Globus pallidus (tissue), 1 donor: ENCODE results near the gene RBFOX1.

Experiments used
- DNase-seq: peaks from one replicate; pipeline ENCODE4 v3.0.0-alpha.2; 2015; ENCODE audit warnings: low spot score

Gene RBFOX1

DNA sequence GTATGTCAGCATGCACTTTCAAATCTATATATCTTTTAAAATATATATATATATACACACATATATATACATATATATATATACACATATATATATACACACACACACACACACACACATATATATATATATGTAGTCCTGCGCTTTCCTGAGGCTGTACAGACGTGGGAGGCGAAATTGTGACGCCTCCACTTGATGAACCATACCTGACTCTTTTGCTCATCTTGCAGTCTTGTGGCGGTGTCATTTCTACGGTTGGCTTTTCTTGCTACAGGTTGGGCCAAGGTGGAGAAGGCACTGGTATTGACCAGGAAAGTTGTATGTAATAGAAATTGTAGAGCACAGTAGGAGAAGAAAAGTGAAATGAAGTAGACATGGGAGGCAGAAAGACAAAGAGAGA is 88.2 kb downstream of the RBFOX1 start:
- DNase-seq: no peak

DNA sequence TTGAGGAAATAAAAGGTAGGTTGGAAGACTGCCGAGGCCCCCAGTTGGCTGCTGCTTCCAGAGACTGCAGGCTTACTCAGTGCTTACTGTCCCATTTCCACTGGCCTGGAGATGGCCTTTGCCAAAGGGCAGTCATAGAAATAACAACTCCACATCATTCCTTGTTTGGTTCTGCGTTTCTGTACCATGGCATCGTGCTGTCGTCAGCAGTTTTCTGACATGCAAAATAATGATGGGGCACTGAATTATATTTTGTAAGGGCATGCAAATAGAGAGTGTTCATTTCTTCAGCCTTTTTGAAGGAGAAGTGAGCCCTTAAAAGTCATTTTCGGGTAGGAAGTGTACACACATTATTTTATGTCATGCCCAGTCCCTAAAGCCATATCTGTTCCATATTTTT is 88.9 kb downstream of the RBFOX1 start:
- DNase-seq: no peak

DNA sequence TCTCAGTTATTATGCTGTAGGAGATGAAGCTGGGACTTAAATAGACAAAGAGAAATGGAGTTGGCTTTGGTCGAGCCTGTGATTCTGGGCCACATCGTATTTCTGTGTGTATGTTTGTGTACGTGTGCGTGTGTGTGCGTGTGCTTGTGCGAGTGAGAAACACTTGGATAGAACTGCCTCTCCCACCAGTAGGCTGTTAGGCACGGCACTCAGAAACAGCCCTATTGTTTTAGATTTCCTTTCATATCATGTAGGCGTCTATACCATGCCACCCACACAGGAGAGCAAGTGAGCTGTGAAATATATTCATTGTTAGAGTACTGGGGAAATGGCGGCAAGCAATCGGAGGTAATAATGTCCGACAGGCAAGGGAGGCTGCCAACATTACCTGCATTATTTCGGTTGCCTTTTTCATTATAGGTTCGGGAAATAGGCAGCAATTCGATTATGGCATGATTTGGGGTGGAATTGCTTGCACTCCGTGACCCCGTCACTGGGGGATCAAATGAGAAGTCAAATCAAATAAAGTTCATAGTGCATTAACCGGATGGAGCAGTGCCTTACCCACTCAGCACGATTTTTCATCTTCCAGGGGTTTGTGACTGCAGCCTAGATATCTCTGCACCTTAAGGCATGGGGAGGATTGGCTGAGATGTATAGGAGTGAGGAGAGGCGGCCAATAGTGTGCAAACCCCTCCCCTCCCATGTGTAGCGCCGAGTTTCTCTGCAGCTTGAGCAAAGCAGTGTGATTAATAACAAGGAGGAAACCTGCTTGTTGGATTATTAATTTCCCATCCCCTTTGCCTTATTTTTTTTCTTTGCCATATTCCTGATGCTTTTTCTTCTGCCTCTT is 89.6 kb downstream of the RBFOX1 start:
- no peak for DNase-seq

DNA sequence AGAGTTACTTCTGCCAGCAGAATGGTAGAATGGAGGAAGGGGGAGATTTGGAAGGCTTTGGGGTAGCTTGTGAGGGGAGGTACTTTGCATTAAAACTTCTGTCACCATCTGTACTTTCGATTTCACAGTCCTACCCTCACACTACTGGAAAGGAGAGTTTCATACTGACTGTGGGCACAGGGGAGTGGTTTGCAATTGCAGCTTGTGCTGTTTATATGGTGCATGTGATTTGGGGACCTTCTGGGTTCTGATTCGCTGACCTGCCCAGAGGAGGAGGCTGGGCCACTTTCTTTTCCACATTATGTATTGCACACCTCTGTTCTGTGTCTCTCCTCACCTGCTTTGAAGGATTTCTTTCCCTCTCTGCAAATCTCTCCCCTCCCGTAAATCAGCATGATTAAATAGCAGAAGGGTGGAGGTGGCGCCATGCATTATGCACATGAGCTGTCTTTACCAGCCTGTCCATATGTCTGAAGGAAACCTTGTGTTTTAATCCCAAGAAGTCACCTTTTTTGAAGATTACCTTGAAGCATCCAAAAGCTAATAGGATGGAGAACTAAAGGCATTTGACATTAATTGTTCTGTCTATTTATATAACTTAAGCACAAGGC is 90.9 kb downstream of the RBFOX1 start:
- DNase-seq: no peak

DNA sequence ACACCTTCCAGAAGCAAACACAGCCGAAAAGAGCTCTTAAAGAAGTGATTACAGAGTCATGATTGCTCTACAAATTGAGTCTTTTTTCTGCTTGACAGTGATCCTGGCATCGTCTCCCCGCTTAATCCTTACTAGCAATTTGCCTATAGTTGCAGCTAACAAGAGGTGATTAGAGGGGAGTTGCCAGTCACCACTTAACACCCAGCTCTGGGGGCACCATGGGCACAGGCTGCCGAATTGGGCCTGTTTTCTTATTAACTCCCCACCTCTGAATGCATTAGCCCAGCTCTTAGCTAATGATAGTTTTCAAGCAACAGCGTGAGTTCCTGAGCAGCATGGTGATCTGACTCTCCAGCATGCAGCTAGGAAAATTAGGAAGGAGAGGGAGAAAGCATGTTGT is 93.5 kb downstream of the RBFOX1 start:
- no peak for DNase-seq

DNA sequence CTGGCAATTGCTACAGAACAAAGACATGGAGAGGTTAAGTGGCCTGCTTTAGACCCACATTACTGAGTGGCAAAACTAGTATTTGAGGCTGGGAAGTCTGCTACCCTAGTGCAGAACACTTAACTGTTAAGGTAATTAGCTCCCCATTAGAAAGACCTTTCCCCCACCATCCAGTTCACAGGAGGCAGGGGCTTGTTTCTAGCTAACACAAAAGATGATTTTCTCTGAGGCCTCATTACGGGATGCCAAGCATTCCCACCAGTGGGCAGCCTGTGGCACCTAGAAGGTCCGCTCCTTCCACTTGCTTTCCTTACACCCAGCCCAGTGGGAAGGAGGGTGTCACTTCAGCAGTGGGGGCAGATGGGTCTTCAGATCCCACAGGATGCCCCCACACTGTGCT is 99.1 kb downstream of the RBFOX1 start:
- DNase-seq: no peak

DNA sequence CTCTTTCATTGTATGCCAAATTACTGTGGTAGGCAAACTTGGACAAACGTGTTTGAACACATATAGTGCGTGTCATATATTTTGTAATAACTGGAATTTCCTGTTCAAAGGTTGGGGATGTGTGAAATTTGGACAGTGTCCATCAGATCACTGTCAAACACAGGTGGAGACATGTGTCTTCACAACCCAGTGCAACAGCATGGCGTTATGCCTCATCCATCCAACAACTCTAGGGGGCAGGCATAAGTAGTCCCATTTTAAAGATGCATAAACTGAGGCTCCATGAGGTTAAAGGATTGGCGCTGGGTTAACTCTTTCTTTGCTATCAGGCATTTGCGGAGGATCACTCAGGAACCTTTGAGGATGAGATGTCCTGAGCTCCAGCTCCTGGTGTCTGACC is 103.7 kb downstream of the RBFOX1 start:
- no peak for DNase-seq

DNA sequence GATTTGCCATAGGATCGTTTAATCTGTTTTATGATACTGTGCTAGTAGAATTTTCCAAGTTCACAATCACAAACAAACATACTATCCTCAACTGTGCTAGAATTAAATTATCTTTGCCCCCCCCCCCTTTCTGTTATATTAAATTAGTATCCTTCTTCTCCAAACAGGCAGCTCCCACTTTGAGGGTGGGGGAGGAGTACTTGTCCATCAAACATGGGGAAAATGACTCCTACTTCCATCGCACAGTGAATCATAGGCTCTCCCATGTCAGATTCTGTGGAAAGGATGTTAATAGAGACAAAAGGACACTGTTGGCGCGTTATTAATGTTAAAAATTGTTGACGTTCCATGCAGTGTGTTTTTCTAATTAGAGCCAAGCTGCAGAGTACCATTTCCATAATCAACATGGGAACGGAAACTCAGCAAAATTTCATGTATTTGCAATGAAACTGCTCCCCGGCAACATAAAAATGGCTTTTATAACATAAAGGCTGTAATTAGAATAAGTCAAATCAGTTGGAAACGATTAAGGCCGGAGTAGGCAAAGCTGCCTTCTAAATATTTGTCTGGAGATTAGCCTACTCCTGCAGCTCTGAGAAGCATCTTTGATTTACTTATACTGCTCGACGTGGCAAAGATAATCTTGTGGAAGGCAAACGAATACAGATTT is 104.6 kb downstream of the RBFOX1 start:
- no peak for DNase-seq

DNA sequence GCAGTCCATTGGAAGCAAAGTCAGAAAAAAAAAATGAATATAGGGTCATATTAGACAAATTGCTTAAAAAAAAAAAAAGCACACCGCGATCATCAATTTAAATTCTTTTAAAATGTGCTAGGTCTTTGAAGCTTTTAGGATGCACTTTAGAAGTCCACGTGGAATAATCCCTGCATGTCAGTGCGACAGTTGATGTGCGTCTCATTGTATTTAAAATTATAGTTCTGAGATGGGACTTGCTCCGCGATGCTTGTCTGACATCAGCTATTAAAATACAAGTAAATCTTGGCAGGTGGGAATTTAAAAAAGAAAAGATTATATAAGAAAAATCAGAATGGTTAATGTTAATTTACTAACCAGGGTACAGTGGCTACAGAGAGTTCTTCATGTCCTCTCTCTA is 105.2 kb downstream of the RBFOX1 start:
- no peak for DNase-seq

DNA sequence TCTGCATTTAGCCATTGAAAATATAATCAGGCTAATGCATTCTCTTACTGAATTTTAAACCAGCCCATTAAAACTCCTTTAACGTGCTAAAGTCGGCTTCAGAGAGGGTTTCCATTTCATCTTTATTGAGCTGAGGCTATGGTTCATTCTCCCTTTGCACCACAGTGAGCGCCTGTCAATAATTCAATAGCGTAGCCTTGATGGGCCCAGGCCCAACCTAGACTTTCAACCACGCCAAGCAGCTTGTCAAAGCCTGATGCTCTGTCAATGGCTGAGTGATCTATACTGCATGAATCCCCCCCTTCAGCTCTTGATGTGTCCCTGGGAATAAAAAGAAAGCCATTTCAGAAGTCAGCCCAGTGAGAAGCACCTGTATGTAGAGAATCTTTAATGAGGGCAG is 106.0 kb downstream of the RBFOX1 start:
- no peak for DNase-seq

DNA sequence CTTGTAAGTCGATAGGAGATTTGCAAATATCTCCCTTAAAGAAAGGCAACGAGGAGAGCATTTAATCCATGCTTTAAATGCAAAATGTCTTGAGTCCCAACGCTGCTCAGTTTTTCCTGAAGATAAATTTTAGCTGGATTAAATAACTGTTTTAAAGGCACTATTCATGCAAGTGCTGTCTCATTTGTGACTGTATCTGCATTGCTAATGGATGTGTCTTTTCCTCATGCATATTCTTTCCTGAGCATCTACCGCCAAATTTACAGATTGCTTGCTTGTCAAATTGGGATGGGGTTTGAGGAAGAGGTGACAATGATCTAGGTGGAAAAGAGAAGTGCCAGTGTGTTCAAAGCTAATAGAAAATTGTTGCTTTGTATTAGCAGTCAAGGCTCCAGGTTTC is 106.9 kb downstream of the RBFOX1 start:
- no peak for DNase-seq

DNA sequence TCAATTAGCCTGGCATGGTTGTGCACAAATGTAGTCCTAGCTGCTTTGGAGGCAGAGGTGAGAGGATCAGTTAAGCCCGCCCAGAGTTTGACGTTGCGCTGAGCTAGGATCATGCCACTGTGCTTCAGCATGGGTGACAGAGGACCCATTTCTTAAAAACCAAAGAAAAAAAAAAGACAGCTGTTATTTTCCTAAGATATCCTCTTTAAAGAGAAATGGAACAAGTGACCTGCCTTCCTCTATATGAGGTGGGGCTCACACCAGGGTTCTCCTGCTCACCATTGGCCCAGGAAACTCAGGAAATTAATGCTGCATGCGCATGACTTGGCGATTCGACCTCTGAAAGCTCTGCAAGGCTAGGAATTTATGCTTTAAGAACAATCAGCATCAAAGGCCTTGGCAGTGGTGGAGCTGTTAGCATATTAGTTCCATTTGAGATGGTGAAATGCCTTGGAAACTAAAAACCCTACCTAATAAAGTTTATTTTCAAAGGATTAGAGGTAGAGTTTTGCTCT is 108.3 kb downstream of the RBFOX1 start:
- no peak for DNase-seq

DNA sequence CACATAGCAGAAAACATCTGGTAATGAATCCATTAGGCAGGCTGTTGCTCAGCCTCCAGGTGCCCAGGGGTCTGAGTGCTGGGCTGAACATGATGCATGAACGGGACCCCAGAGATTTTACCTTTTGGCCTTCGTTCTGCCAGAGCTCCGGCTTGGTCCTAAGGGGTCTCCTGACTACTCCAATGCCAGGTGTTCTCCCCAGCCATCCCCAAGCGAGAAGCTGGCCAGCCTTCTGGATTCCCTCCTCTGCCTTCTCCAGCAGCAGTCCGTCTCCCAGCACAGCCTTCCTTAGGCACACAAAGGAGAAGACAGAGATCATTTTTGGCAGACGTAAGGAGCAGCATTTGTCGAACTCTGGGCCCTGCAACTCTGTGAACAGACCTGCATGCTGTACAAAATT is 109.4 kb downstream of the RBFOX1 start:
- DNase-seq: no peak

DNA sequence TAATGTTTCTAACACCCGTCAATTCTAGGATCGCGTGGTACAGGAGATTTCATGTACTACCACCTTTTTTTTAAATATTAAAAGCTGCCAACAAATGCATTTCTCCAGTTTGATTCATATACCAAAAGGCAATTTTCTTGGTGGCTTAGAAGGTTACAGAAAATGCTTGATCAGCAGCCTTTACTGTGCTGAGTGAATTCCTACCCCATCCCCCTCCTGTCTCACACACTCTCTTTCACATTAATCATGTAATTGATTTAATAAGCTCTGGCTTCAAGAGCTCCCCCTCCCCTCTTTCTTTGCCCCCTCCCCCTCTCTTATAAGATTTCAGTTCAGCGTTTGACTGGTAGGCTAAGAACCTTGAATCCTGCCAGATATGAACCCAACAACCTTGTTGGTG is 110.5 kb downstream of the RBFOX1 start:
- DNase-seq: no peak

DNA sequence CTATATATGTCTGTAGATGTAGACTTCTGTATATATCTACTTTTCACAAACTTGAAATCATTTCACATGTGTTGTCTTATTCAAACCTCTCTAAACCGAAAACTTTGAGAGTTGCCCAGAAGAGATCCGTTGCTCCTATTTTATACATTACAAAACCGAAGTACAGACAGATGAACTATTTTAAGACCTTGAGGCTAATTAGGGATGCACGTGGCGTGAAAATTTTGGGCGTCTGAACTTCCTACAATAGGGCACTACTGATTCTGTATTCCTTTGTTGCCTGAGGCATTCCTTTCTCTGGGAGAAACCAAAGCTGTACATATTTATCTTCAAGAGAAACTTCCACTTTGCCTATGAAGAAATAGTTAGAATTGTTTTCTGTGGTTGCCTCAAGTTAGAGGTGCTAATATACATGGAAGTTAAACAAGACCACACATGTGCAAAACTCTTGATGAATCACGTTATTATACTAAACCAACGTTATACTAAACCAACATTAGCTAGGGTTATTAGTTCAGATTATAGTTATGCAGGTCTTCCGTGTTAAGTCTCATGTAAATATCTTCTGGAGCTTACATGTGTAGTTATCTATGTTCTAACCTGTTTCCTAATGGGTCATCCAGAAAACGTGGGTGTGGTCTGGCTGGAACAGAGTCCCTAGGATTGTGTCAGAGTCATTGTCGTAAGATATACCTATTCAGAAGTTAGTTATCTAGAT is 111.2 kb downstream of the RBFOX1 start:
- DNase-seq: no peak

DNA sequence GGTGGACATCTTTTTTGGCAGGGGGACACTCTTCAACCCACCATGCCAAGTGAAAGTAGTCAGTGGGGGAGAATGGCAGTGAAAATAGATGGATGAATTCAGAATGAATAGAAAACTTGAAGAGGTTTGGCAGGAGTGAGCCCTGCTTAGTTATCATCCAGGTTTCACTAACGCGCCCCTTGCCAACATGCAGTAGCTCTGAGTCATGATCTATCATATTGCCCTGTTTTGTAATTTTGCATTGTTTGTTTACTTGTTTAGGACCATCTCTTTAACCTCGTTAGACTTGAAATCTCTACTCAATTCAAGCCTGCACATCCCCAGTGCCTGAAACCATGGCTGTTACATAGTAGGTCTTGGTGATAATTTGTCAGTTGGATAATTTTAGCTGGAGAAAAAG is 116.7 kb downstream of the RBFOX1 start:
- no peak for DNase-seq

DNA sequence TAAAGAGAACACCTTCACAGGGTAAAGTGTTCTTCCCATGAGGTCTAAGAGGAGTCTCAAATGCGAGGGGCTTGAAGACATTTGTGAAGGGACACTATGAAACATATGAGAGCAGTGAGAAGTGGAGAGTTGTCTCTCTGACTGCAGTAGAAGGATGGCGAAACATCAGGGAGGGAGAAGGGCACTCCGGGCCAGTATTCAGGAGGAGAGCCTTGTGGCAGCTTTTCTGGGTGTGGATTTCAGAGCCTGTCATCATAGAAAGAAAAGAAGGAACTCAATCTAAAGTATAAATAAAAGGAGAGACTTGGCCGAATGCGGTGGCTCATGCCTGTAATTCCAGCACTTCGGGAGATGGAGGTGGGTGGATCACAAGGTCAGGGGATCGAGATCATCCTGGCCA is 117.2 kb downstream of the RBFOX1 start:
- no peak for DNase-seq

DNA sequence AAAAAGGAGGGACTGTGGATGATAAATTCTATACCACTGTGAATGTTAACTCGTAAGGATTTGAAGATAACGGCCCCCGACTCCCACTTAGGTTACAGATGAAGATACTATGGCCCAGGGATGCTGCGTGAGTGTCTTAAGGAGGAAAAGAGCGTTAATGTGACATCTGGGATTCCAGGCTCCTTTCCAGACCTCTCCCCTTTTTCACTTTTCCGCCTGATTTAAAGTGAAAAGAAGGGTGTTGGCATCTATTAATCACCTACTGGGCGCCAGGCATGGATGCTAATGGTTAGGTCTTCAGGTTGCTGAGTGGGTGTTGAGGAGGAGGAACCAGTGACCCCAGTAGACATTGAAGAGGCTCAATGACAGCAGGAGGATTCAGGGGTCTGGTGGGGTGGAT is 117.8 kb downstream of the RBFOX1 start:
- DNase-seq: no peak

DNA sequence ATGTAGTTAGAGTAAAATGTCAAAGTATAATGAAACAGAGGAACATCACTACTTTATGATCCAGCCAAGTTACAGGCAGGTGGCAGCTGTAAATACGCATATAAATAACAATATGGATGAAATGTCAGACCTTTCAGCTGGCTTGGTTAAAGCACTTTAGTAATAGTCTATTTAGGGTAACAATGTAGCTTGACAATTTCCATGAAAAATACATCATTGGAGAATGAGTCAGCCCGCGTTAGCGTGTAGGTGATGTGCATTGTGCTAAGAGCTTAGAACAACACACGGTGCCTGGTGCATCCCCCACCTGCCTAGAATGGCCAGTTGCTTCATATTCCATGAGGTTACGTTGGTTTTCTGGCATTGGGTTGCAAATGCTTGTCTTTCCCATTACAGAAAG is 119.4 kb downstream of the RBFOX1 start:
- no peak for DNase-seq

DNA sequence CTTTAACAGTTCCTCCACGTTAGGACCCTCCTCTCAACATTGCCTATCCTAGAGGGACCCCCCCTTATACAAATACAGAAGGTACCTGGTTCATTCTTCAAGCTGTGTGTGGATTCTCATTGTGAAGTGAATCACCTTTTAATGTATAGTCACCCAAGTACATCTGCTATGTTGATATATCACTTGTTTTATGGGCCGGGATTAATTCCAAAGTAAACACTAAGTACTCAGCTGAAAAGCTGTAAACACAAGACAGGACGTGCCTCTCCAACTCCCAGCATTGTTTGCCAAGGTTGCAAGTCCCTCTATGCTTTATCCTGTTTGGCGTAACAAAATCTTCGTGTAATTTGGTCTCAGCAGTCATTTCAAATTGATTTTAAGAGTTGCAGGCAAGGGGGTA is 123.6 kb downstream of the RBFOX1 start:
- no peak for DNase-seq

DNA sequence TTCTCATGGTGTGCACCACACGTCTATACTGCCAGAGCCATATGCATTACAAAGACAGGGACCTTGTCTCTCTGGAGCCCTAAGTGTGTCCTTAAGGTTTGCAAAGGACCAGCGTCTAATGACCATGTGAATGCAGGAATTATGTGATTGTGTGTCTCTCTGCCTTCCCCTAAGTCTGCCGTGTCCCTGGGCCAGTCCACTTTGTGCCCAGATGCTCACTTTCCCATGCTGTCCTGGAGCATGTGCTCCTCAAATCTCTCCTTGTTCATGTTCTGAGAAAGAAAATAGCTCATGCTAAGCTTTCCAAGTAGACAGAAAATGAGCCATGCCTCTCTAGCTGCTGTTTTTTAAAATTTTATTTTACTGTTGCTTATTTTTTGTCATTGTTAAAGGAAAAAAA is 125.5 kb downstream of the RBFOX1 start:
- DNase-seq: no peak

DNA sequence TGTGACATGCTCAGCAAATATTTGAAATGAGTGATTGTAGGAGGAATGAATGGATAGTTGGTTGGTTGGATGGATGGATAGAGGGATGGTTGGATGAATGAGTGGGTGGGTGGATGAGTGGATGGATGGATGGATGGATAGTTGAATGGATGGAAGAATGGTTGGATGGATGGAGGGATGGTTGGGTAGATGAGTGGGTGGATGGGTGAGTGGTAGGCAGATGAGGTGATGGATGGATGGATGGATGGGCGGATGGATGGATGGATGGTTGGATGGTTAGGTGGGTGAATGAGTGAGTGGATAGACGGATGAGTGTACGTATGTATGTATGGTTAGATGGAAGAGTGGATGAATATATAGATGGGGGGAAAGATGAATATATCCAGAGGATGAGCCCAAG is 137.7 kb downstream of the RBFOX1 start:
- no peak for DNase-seq

DNA sequence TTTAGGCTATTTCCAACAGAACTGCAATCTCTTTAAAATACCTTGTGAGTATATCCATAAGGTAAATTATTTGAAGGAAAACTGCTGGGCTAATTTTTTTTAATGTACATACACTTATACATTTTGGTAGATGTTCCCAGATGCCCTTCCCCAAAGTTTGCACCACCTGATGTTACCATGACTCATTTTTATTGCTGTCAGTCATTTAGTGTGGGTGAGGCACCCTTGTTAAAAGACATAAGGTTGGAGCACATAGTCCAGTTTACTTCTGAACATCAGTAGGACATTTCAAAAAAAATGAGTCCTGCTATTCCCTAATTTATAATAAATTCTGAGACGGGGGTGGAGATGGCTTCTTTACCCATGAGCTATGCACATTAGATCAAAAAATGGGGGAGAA is 138.6 kb downstream of the RBFOX1 start:
- no peak for DNase-seq
